NOMO-1 (cell line): Measurements from ENCODE around the gene CISTR.
"Not testable (repeated sequence)": the region's sequence is repeated elsewhere in the genome, so short reads cannot be mapped to it uniquely, and the experiment has no call there.

ENCODE experiments used
- DNase-seq, 2 experiments: peaks; one replicate each; lab custom pipeline; 2025; ENCODE audit not compliant: unreplicated experiment in 2 of 2; lab: John Stamatoyannopoulos, UW

CISTR gene

DNA sequence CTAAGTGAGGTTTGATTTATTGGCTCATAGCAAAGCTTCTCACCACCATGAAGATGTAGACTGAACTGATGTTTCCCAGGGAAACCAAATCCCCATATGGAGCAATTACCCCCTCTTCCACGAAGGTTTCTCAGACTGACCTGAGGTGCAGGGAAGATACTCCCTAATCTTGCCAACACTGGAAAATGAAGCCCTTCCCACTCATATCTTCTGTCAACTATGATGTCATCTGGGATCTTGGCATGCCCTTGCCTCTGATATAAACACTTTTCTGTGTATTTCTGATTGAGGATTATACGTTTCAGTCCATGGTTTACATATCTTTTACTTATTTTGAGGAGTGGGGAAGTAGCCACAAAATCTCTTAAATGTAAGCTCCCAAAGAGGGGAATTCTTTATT is 14.1 kb upstream of the CISTR start:
- no peak for DNase-seq

DNA sequence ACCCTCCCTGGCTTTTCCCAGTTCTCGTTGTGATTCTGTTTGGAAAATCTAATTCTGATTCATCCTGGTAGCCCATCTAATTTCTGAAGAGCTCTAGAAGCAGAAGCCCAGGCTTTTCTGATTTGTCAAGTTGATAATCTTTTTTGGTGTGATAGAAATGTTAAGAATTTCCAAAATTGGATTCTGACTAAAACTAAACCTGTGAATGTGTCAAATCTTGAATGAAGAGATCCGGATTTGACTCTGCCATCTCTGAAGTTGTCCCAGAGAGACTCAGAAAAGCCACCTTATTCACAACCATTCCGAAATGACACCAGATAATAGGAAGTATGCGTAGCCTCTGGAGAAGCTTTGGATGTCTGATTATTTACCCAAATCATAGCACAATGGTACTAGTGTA is 12.8 kb upstream of the CISTR start:
- no peak for DNase-seq

DNA sequence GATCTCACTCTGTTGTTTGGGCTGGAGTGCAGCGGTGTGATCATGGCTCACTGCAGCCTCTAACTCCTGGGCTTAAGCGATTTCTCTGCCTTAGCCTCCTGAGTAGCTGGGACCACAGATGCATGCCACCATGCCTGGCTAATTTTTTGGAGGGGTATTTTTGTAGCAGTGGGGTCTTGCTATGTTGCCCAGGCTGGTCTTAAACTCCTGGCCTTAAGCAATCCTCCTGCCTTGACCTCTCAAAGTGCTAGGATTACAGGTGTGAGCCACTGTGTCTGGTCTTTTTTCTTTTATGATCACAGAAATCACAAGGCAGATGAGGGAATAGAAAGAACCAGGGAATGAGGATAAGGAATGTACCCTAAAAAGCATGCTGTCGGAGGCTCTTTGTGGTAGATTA is 11.0 kb upstream of the CISTR start:
- DNase-seq = not testable (repeated sequence)

DNA sequence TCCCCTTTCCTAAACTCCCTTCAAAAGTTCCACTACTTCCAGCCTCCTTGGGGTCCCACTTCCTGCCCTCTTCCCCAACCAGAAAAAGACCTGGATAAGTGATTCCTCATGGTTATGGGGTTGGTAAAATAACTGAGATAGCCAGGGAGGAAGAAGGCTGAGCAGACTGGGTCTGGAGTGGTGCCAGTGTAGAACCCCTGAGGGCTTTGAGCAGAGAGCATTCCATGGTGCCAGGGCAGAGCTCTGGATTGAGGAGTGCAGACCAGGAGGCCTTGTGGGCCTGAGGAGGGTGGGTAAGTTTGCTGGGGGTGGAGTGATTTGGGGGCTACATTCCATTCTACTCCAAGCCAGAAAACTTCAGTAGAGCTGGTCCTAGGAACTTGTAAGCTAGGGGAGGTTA is 9.5 kb upstream of the CISTR start:
- DNase-seq = no peak

DNA sequence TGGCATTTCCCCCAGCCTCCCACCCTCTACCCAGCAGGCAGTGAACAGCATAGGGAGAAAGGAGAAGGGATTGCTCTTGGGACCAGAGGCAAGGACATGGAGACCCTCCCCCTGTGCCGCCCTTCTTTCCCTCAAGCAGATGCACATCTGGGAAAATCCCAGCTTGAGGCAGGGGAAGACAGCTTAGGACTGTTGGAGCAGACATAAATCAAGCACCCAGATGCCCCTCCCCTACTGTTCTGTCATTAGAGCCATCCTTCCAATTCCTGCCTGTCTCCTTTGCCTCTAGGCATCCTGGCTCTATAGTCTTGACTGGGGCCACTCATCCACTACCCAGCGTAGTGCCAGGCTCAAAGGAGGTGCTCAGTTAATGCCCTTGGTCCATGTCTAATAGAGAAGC is 7.5 kb upstream of the CISTR start:
- DNase-seq = no peak

DNA sequence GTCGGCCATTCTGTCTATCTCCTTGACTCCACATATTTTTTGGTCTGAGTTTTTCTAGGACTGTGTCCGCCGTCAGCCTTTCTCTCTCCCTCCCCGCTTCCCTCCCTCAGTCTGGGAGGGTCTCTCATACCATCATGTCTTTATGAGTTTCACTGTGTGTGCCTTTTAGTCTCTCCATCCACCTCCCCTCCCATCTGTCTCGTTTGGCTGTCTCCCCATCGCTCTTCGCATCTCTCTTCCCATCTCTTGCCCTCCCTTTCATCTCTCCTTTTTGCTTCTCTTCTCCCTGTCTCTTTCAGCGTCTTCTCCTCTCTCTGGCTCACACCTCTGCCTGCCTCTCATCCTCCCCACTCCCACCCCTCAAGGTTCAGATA is 6.9 kb upstream of the CISTR start:
- no peak for DNase-seq

DNA sequence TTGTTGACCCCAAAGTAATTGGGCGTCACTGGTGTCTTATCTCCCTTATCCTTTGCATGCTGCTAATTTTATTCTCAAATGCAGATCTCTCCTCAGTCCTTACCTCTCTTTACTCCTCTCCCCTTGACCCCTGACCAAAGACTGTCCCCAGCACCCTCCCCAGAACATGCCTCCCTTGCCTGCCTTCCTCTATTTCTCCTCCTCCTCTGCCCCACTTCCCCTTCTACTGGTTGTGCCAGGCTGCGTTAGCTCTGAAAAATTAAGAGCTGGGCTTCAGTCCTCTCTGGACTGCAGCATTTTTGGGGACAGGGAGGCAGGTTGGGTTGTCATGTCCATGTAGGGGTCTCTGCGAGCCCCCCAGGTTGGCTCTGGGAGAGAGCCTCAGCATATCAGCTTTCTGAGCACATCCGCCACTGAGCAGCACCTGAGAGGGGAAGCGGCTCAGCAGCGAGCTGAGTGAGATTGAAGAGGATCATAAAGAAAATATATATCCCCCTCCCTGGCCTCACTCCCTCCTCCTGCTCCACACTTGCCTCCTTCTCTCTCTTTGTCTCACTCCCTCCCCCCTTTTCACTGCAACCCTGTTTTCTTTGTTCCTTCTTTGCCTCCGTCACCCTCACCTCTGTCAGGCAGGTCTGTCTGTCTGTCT is 6.4 kb upstream of the CISTR start:
- peak in 1 of 2 experiments; percentile 38 for DNase-seq

DNA sequence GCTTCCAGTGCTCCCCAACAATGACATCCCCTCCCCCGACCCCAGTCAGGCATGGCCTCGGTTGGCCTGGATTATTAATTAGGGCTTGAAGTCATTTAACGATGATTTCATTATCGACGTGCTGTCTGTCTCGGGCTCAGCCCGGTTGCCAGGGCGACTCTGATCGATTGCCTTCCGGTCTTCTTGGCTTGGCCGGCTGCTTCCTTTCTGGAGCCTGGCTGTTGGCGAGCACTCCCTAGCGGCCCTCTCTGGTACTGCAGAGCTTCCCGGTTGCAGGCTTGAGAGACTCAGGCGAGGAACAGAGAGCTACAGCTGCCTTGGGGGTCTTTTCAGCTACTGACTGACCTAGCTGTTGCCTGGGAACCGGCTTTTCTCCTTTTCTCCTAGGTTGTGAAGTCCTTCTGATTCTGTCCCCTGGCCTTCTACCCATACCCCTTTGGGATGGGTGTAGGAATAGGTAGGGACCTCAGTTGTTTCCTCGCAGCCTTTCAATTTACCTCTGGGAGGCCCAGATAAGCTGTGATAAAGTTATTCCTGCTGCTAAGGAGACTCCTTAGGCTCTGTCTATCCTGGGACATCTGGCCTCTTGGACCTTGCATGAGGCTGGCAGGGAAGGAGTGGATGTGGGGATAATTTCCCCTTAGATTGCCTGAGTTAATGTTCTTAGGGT is 5.5 kb upstream of the CISTR start:
- DNase-seq = peak; percentile 73 to 77

DNA sequence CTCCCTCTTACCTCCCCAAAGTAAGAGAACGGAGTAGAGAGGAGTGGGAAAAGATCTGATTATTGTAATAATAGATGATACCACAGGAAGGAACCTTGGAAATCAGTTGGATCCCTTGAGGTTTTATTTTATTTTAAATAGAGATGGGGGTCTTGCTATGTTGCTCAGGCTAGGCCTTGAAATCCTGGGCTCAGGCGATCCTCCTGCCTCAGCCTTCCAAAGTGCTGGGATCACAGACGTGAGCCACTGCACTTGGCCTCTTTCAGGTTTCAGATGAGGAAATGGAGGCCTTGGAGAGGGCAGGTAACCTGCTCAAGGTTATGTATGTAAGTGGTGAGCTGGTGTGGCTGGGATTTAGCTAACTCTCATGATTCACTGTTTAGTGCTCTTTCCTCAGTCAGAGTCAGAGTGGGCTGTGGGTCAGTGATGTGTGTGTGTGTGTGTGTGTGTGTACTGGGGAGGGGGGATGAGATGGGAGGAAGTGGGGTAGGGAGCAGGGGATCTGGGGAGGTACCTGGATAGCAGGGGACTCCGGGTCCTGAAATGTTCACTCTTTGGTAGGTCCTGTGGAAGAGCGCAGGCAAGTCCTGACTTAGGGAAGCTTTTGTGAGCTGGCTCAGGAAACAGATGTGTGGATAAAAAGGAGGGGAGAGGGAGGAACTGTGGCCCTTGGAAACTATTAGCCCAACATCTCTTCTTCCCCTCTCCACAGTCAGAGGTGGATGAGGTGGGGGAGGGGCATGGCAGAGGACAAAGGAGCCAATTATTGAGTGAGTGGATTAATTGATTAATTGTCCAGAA is 4.7 kb upstream of the CISTR start:
- DNase-seq = no peak

DNA sequence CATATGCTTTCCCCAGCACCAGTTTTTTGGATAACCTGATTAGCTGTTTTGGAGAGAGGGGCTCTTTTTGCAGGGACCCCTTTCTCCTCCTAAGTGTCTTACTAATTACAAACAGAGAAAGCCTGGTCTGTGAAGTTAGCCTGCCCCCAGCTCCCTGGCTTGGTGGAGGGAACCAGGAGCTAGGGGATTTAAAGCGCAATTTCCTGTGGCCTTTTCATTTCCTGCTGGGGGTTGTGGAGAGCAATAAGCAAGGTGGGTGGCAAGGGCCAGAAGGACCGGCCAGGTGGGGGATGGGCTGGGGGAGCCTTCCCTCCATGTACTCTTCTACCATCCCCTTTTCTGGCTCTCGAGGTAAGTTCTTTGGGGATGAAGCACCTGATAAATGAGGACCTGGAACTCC is 4.1 kb upstream of the CISTR start:
- DNase-seq = no peak

DNA sequence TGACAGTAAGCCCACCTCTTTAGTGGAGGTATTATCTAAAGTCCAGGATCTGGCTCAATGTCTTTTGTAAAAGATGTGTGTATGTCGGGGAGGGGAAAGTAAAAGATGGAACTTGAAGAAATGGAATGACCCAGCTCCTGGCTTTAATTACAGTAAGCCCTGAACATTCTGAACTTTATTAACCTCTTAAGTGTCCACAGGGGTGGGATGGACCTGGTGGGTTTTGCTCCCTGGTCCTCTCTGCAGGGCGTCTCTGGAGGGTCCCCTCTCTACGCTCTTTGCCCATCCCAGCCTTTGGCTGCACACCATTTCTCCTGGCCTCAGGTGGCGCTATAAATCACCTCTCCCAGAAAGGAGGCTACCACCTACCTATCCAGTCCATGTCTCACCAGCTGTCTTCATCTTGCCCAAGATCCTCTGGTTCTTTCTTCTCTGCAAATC is 3.7 kb upstream of the CISTR start:
- no peak for DNase-seq

DNA sequence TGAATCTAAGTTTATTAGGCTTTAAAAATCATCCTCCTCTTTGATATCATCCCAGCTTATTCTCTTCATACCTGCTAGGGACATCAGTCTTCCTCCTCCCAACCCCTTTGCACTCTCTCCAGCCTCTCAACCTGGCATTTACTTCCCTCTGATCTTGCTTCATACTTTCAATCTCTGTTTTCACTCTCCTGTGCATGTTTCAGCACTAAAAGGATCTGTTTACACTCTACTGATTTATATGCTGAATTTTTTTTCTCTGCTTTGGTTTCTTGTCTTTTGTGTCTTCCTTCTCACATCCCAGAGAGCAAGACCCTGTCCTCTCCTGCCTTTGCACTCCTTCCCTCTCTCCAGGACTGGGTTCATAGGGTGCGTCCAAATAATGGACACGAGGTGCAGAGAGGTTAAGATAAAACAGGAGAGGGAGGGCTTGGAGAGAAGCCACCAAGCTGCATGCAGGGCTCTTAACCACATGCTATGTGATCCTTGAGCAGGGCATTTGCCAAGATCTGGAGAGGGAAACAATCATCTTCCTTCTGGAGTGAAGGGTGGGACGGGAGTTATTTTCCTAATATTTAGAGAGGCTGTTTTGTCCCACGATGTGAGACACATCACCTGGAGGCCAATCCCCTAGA is 3.0 kb upstream of the CISTR start:
- peak in 1 of 2 experiments; percentile 20 for DNase-seq

DNA sequence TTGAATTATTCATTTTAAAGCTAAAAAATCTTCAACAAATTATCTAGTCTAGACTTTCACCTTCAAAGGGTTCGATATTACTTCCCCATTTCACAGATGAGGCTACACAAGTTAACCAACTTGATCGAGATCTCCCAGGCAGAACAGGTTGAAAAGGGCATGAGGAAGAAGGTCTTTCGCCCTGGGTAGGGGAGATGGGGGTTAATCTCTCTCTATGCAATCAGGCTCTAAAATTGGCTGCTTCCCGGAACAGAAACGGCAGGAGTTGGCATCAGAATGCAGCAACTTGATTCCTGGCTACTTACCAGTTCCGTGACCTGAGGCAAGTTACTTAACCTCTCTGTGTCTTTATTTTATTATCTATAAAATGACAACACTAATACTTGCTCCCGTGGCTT is 2.4 kb upstream of the CISTR start:
- DNase-seq = no peak

DNA sequence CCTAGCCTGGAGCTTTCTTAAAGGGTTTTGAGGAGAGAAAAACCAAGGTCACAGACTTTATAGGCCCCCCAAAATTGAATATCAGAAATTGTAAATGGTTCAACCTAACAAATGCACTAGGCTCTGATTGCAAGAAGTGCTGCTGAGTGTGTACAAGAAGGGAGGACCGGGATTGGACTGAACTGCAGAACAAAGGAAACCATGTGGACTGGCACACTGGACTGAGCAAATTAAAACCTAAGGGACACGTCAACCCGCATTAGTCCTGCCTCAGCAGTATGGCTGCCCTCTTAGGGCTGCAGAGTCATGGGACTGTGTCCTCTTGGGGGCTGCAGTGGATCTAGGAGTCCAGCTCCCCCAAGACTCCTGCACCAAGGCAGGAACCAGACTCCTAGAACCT is 842 bp upstream of the CISTR start:
- no peak for DNase-seq

DNA sequence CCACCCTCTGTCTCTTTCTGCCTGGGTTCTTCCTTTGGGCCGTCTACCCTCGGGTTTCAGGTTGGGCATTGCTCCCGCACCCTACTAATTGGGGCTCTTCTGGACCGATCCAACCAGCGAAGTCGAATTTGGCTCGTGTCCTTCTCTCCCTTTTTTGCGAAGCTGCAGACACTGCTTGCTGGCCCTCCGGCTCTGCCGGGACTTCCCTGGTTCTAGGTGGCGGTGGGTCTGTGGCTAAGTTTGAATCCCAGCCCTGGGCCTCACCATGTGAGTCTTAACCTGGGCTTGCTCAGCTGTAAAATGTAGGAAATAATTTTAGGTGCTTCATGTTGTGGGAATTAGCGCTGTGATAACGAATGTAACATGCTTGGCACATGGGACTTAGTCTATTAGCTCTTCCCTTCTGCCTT is 418 bp upstream of the CISTR start:
- no peak for DNase-seq

DNA sequence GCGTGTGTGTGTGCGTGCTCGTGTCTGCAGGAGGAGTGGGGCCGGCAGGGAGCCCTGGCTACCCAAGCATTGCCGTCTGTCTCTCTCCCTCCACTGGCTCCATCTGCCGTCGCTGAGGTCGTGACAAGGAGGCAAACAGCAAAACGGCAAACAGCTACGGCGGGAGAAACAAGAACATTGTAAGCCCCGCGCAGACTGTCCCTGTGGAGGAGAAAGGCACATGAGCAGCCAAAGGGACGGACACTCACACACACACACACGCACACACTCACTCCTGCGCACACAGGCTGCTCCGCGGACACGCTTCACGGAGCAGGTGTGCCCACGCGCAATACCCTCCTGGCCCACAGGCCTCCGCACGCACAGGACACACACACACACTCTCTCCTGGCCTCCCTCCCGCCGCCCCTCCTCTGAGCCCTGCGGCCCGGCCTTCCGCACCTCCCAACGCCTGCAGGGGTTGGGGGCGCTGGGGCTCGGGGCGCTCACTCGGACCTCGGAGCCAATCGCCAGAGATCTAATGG is 905 bp downstream of the CISTR start:
- DNase-seq = no peak

DNA sequence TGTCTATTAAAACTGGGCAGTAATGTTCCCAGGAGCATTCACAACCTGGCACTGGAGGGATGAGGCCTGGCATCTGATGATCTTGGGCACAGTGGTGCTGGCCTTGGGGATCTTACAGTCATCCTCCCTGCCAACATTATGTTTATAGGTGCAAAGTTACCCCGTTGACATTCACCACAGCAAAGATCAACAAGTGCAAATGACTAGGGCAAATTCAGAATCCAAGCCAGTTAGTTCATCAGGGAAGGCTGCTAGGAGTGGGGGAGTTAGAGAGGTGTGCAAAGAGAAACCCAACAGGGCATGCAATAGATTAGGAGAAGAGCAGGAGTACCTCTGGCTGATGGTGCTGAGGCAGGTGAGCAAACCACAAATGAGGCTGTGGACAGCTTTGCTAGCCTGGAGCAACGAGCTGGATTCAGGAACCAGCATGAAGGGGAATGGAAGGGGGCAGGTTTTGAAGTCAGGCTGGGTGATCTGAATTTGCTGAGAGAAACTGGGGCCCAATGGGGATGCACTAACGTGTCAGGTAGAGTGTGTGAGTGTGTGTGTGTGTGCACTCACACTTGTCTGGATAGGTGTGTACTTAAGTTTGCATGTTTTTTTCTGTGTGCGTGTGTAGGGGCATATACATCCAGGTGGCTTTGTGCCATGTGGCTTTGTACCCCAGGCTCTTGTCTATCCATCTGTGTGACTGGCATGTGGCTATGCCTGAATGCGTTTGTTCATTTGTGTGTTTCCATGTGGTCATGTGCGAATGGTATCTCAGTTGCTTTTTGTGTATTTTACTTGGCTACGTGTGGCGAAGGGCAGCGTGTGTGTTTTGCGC is 1.6 kb downstream of the CISTR start:
- no peak for DNase-seq

DNA sequence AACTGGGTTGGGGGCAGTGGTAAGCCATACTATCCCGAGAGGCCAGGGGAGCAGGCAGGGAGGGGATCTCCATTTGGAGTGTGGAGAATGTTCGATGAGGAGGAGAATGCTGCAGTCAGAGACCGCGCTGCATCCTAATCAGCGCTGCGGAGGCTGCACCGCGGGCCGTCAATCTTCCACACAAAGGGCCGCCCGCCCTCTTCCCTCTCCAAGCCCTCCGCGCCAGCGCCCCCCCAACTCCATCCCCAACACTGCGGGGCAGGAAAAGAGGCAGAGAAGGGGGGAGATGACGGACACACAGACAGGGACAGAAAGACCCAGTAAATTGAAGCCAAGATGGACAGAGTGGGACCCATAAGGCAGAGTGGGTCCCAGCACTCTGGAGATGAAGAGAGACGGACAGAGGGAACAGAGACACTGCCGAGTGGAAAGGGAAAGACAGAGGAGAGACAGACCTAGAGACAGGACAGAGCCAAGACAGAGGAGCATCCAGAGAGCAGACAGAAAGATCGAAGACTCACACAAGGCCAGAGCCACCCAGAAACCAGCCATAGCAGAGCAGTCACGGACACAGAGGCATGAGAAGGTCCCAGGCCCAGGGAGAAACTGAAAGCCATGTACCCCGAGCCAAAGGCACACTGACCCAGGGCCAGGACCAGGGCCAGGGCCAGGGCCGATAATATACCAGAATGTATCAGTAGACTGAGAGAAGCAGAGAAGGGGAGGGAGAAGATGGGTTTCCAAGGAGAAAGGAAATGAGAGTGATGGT is 3.5 kb downstream of the CISTR start:
- DNase-seq = no peak

DNA sequence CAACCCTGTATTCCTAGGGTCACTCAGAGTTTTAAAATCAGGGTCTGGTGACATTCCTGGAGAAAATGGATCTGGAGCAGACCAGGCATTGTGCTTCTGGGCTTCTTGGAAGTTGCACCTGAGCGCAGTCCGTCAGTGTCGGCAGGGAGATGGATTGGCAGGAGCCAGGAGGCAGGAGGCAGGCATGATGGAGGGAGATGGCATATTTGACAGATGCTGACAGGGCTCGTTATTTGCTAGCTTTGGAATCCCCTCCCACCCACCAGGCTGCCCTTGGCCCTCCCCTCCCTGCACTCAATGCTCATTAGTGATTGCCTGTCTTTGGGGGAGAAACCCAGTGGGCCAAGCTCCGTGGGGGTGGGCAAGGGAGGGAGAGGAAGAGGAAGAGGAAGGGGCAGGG is 4.7 kb downstream of the CISTR start:
- DNase-seq = no peak
